GM04504 (cell line): ENCODE measurements around the gene NRIP1.

Experiments
- DNase-seq: peaks from one replicate; pipeline ENCODE4 v3.0.0-alpha.2; 2012; ENCODE audit warnings: low read depth

NRIP1 gene

GRCh38 chr21:15064576-15065391 is at the start of gene NRIP1:
TSS of gene NRIP1 (minus strand) at chr21:15065000. CDS start at chr21:14968192, 96,808 bp downstream.
- DNase-seq: peak; percentile 80

- DNase-seq: no peak
These were observed 48.1 kb upstream of the NRIP1 start for GRCh38 chr21:15112858-15113257.

GRCh38 chr21:15108801-15109200 is 44.0 kb upstream of the NRIP1 start:
- DNase-seq: no peak

GRCh38 chr21:15104470-15104869 is 39.7 kb upstream of the NRIP1 start:
- no peak for DNase-seq

GRCh38 chr21:15098908-15099307 is 34.1 kb upstream of the NRIP1 start:
- no peak for DNase-seq

- DNase-seq: no peak
These were observed 33.4 kb upstream of the NRIP1 start for GRCh38 chr21:15098181-15098580.

- DNase-seq: no peak
These were observed 32.8 kb upstream of the NRIP1 start for GRCh38 chr21:15097580-15097979.

GRCh38 chr21:15096146-15096545 is 31.3 kb upstream of the NRIP1 start:
- no peak for DNase-seq

GRCh38 chr21:15095326-15095725 is 30.5 kb upstream of the NRIP1 start:
- no peak for DNase-seq

- no peak for DNase-seq
These were observed 29.9 kb upstream of the NRIP1 start for GRCh38 chr21:15094706-15095105.

- no peak for DNase-seq
These were observed 28.4 kb upstream of the NRIP1 start for GRCh38 chr21:15093216-15093615.

- DNase-seq: no peak
These were observed 27.9 kb upstream of the NRIP1 start for GRCh38 chr21:15092745-15093144.

GRCh38 chr21:15090390-15090789 is 25.6 kb upstream of the NRIP1 start:
- no peak for DNase-seq

- DNase-seq: no peak
These were observed 23.7 kb upstream of the NRIP1 start for GRCh38 chr21:15088488-15088887.

GRCh38 chr21:15084668-15085067 is 19.9 kb upstream of the NRIP1 start:
- DNase-seq: no peak

- DNase-seq: no peak
These were observed 15.7 kb upstream of the NRIP1 start for GRCh38 chr21:15080526-15080925.

- no peak for DNase-seq
These were observed 14.5 kb upstream of the NRIP1 start for GRCh38 chr21:15079269-15079668.

- DNase-seq: no peak
These were observed 13.4 kb upstream of the NRIP1 start for GRCh38 chr21:15078180-15078579.

GRCh38 chr21:15077529-15078145 is 12.8 kb upstream of the NRIP1 start:
- no peak for DNase-seq

- no peak for DNase-seq
These were observed 11.9 kb upstream of the NRIP1 start for GRCh38 chr21:15076730-15077129.

- DNase-seq: no peak
These were observed 6.2 kb upstream of the NRIP1 start for GRCh38 chr21:15071009-15071408.

- no peak for DNase-seq
These were observed 1.3 kb upstream of the NRIP1 start for GRCh38 chr21:15066123-15066575.

- peak; percentile 70 for DNase-seq
These were observed 757 bp upstream of the NRIP1 start for GRCh38 chr21:15065392-15066122.
